Hepatocyte (in vitro differentiated cells): ENCODE results near the gene SPDYE4. TPM values are rescaled to one million over a fixed set of nuclear protein-coding genes. Genes with fewer than 3 reads are reported as not detected.
A peak's percentile ranks its signal among the peaks of the same experiment; 100 is the strongest.

Experiments
- DNase-seq: peaks from one replicate; pipeline ENCODE4 v3.0.0-alpha.2; 2016; ENCODE audit warnings: low spot score
- H2AFZ ChIP-seq: fragments of 200-600 bp; sonication (generic); 2 replicates; pipeline ENCODE4 v1.6.0; 2016; ENCODE audit warnings: antibody characterized with exemption, mild to moderate bottlenecking
- H3K27ac ChIP-seq: fragments of 200-600 bp; sonication (generic); 2 replicates; pipeline ENCODE4 v1.5.1; 2016; ENCODE audit warnings: mild to moderate bottlenecking
- H3K27me3 ChIP-seq: fragments of 200-600 bp; sonication (generic); 2 replicates; pipeline ENCODE4 v1.6.1; 2016
- H3K36me3 ChIP-seq: fragments of 200-600 bp; sonication (generic); replicated peaks from 2 replicates; pipeline ENCODE4 v1.5.1; 2016; ENCODE audit warnings: low read depth; ENCODE audit not compliant: insufficient read depth
- H3K4me1 ChIP-seq: fragments of 200-600 bp; sonication (generic); 2 replicates; pipeline ENCODE4 v1.5.1; 2016; ENCODE audit warnings: mild to moderate bottlenecking, moderate library complexity; ENCODE audit not compliant: insufficient read depth
- H3K4me2 ChIP-seq: fragments of 200-600 bp; sonication (generic); 2 replicates; pipeline ENCODE4 v1.6.0; 2016
- H3K4me3 ChIP-seq: fragments of 200-600 bp; sonication (generic); 2 replicates; pipeline ENCODE4 v1.5.1; 2016; ENCODE audit warnings: mild to moderate bottlenecking
- H3K79me2 ChIP-seq: fragments of 200-600 bp; sonication (generic); 2 replicates; pipeline ENCODE4 v1.6.0; 2017; ENCODE audit warnings: mild to moderate bottlenecking
- H3K9me2 ChIP-seq: fragments of 200-600 bp; sonication (generic); replicated peaks from 2 replicates; pipeline ENCODE4 v1.6.0; 2017; ENCODE audit warnings: mild to moderate bottlenecking; ENCODE audit not compliant: insufficient read depth
- H3K9me3 ChIP-seq: fragments of 200-600 bp; sonication (generic); 2 replicates; pipeline ENCODE4 v1.5.1; 2016; ENCODE audit warnings: low read depth, mild to moderate bottlenecking
- H4K20me1 ChIP-seq: fragments of 200-600 bp; sonication (generic); 2 replicates; pipeline ENCODE4 v1.6.0; 2016; ENCODE audit warnings: mild to moderate bottlenecking; ENCODE audit not compliant: insufficient read depth, poor library complexity, severe bottlenecking
- CTCF ChIP-seq: fragments of 200-600 bp; sonication (generic); IDR thresholded peaks from 2 replicates; pipeline ENCODE4 v1.5.1; 2016; ENCODE audit warnings: antibody characterized with exemption, mild to moderate bottlenecking; ENCODE audit not compliant: poor library complexity
- EZH2 ChIP-seq: fragments of 200-600 bp; sonication (generic); IDR thresholded peaks from 2 replicates; pipeline ENCODE4 v1.6.1; 2016; ENCODE audit warnings: antibody characterized with exemption, mild to moderate bottlenecking, borderline replicate concordance
- EZH2phosphoT487 ChIP-seq: fragments of 200-600 bp; sonication (generic); IDR thresholded peaks from one replicate; pipeline ENCODE4 v1.6.1; 2018; ENCODE audit warnings: antibody characterized with exemption, mild to moderate bottlenecking, low read depth, moderate library complexity; ENCODE audit not compliant: unreplicated experiment, severe bottlenecking
- WGBS: methylation state at CpG from one replicate; pipeline ENCODE4 v1.1.6; 2016; ENCODE audit warnings: low lambda C conversion rate; ENCODE audit errors: missing lambda C conversion rate; 5-methylcytosine and 5-hydroxymethylcytosine counted together
- polyA plus RNA-seq: library from polyadenylated mRNA; unstranded; fragments of >200 nt; fragmentation: Nextera tagmentation; extraction: Ambion mirVana; gene quantifications from 2 replicates; pipeline ENCODE4 v1.2.1, GENCODE V29; 2016
- total RNA-seq: library from RNA; depleted of rRNA; stranded (reverse); fragments of >200 nt; gene quantifications from 2 replicates; pipeline ENCODE4 v1.2.3, GENCODE V29; 2014

The SPDYE4 gene
- total and polyA plus RNA-seq, 2 experiments from 2014 or later = not detected

- H3K36me3 ChIP-seq = no peaks in the 10 kb centered on the region
- H3K27me3 ChIP-seq = no peaks in the 10 kb centered on the region
- no peaks in the 10 kb centered on the region for H3K9me3 ChIP-seq
- no peaks in the 10 kb centered on the region for H3K9me2 ChIP-seq
- peaks cover 5% of the 10 kb centered on the region for H3K4me1 ChIP-seq
- H2AFZ ChIP-seq = no peak overlapping the region
- peak; percentile 37 for DNase-seq
- no peaks in the 10 kb centered on the region for H3K79me2 ChIP-seq
- no peak overlapping the region for H3K4me2 ChIP-seq
- peak overlapping the region; percentile 47 for H3K27ac ChIP-seq
- whole genome bisulfite sequencing = 18% methylated on average over 8 of the region's 8 CpGs
- no peak for TF ChIP-seq CTCF
- TF ChIP-seq EZH2phosphoT487 = no peak
- TF ChIP-seq EZH2 = no peak
- no peak overlapping the region for H3K4me3 ChIP-seq
- no peaks in the 10 kb centered on the region for H4K20me1 ChIP-seq
These were observed 19.2 kb downstream of the SPDYE4 start for GRCh38 chr17:8739097-8739496.

DNA sequence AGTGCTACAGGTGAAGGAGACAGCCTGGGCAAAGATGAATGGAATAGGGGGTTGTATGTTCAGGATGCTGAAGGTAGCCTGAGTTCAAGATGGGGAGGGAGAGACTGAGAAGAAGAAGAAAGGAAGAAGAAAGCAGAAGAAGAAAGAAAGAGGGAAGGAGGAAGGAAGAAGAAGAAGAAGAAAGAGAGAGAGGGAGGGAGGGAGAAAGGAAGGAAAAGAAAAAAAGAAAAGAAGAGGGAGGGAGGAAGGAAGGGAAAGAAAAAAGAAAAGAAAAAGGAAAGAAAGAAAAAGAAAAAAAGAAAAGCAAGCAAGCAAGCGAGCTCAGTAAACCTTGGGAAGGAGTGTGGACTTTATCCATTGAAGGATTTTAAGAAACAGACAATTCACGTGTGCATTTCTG, 21.6 kb downstream of the SPDYE4 start:
- H2AFZ ChIP-seq = no peak overlapping the region
- no peaks in the 10 kb centered on the region for H3K36me3 ChIP-seq
- H3K4me3 ChIP-seq = no peak overlapping the region
- H3K4me2 ChIP-seq = no peak overlapping the region
- no peak overlapping the region for H3K27ac ChIP-seq
- H3K4me1 ChIP-seq = peaks cover 5% of the 10 kb centered on the region
- H3K79me2 ChIP-seq = no peaks in the 10 kb centered on the region
- H3K9me2 ChIP-seq = no peaks in the 10 kb centered on the region
- H4K20me1 ChIP-seq = no peaks in the 10 kb centered on the region
- WGBS = 74% methylated on average over 2 of the region's 2 CpGs
- TF ChIP-seq EZH2phosphoT487 = no peak
- TF ChIP-seq CTCF = no peak
- TF ChIP-seq EZH2 = no peak
- DNase-seq = no peak
- no peaks in the 10 kb centered on the region for H3K27me3 ChIP-seq
- no peaks in the 10 kb centered on the region for H3K9me3 ChIP-seq

GRCh38 chr17:8736362-8736761, 22.0 kb downstream of the SPDYE4 start:
- Histone ChIP-seq H3K4me2 (no peak overlapping the region), H3K9me3 (no peaks in the 10 kb centered on the region), H3K4me3 (no peak overlapping the region), H3K27me3 (no peaks in the 10 kb centered on the region), H3K36me3 (no peaks in the 10 kb centered on the region), H2AFZ (no peak overlapping the region), H3K27ac (no peak overlapping the region), H3K79me2 (no peaks in the 10 kb centered on the region), H4K20me1 (no peaks in the 10 kb centered on the region), H3K9me2 (no peaks in the 10 kb centered on the region), H3K4me1 (peaks cover 5% of the 10 kb centered on the region)
- DNase-seq = no peak
- 70% methylated on average over 6 of the region's 6 CpGs for WGBS
- TF ChIP-seq EZH2 (no peak), CTCF (no peak), EZH2phosphoT487 (no peak)
